HEK293 (cell line): ENCODE measurements around the gene OR4B1.

ENCODE experiments used
- CTCF ChIA-PET: fragments of 350-600 bp; formaldehyde crosslinking; extraction: SDS; loops from one replicate; lab custom pipeline; 2021; ENCODE audit warnings: antibody characterized with exemption; lab: Yijun Ruan, JAX
- POLR2A ChIA-PET: fragments of 300-600 bp; formaldehyde crosslinking; extraction: SDS; loops from one replicate; lab custom pipeline; 2020; ENCODE audit warnings: antibody characterized with exemption, inconsistent platforms; lab: Yijun Ruan, JAX
- H3K27ac ChIP-seq: fragments of 200-500 bp; sonication (Bioruptor generic); 2 replicates; pipeline ENCODE4 v1.5.1; 2014; ENCODE audit warnings: low read depth, low read length, control low read depth, inconsistent platforms; ENCODE audit errors: extremely low read depth
- H3K36me3 ChIP-seq, 2 experiments: fragments of 200-500 bp in 1 of 2; sonication (Bioruptor generic) in 1 of 2; 1 replicate in 1 of 2; 2 replicates in 1 of 2; pipeline ENCODE4 v1.5.1; 2014 to 2017; ENCODE audit warnings: inconsistent platforms in 2 of 2, low read length in 2 of 2; ENCODE audit not compliant: control insufficient read depth in 2 of 2, insufficient read depth in 1 of 2
- H3K4me1 ChIP-seq: fragments of 200-500 bp; sonication (Bioruptor generic); 2 replicates; pipeline ENCODE4 v1.5.1; 2014; ENCODE audit warnings: mild to moderate bottlenecking, low read length, inconsistent platforms; ENCODE audit not compliant: control insufficient read depth, insufficient read depth
- H3K4me3 ChIP-seq: 2 replicates; pipeline ENCODE4 v1.5.1; 2011; ENCODE audit warnings: low read depth, mild to moderate bottlenecking, control low read depth, low read length, moderate library complexity
- H3K9me3 ChIP-seq: fragments of 200-500 bp; sonication (Bioruptor generic); 2 replicates; pipeline ENCODE4 v1.5.1; 2014; ENCODE audit warnings: low read depth, low read length, inconsistent platforms; ENCODE audit not compliant: control insufficient read depth, insufficient read depth
- EGR2 ChIP-seq: fragments of 450-650 bp; formaldehyde crosslinking; IDR thresholded peaks from 2 replicates; pipeline ENCODE4 v1.5.1; 2016; ENCODE audit warnings: low read depth, missing biosample characterization, missing genetic modification characterization
- HOXD13 ChIP-seq: sonication (generic); formaldehyde crosslinking; IDR thresholded peaks from 2 replicates; pipeline ENCODE4 v1.8.0; 2022; ENCODE audit warnings: missing genetic modification reagents, borderline replicate concordance
- REPIN1 ChIP-seq: fragments of 450-650 bp; formaldehyde crosslinking; IDR thresholded peaks from 2 replicates; pipeline ENCODE4 v1.5.1; 2017; ENCODE audit warnings: missing biosample characterization, missing genetic modification characterization, low read depth
- SALL2 ChIP-seq: fragments of 450-650 bp; formaldehyde crosslinking; IDR thresholded peaks from 2 replicates; pipeline ENCODE4 v1.5.0; 2017; ENCODE audit warnings: missing biosample characterization, mild to moderate bottlenecking, missing genetic modification characterization, borderline replicate concordance
- SETDB1 ChIP-seq: IDR thresholded peaks from one replicate; pipeline ENCODE4 v1.6.1; 2017; ENCODE audit warnings: mild to moderate bottlenecking, low read length, moderate library complexity, mixed read lengths; ENCODE audit not compliant: insufficient read length
- TCF7L2 ChIP-seq: IDR thresholded peaks from 2 replicates; pipeline ENCODE4 v1.6.1; 2011; ENCODE audit warnings: low read depth, mild to moderate bottlenecking, inconsistent platforms, low read length, moderate library complexity, borderline replicate concordance
- YY1 ChIP-seq: fragments of 450-650 bp; formaldehyde crosslinking; IDR thresholded peaks from 2 replicates; pipeline ENCODE4 v1.5.1; 2018; ENCODE audit warnings: missing biosample characterization, missing genetic modification characterization
- ZBTB17 ChIP-seq: fragments of 450-650 bp; formaldehyde crosslinking; IDR thresholded peaks from 2 replicates; pipeline ENCODE4 v1.5.1; 2016; ENCODE audit warnings: missing biosample characterization, missing genetic modification characterization
- ZEB2 ChIP-seq: fragments of 450-650 bp; formaldehyde crosslinking; IDR thresholded peaks from 2 replicates; pipeline ENCODE4 v1.5.1; 2016; ENCODE audit warnings: missing biosample characterization, missing genetic modification characterization
- ZFHX2 ChIP-seq: fragments of 450-650 bp; formaldehyde crosslinking; conservative IDR thresholded peaks from 2 replicates; pipeline ENCODE4 v1.5.1; 2016; ENCODE audit warnings: missing biosample characterization, missing genetic modification characterization
- ZNF132 ChIP-seq: fragments of 450-650 bp; formaldehyde crosslinking; IDR thresholded peaks from 2 replicates; pipeline ENCODE4 v1.5.1; 2017; ENCODE audit warnings: missing biosample characterization, missing genetic modification characterization, borderline replicate concordance
- ZNF16 ChIP-seq: fragments of 450-650 bp; formaldehyde crosslinking; IDR thresholded peaks from 2 replicates; pipeline ENCODE4 v1.5.1; 2016; ENCODE audit warnings: low read depth, missing biosample characterization, missing genetic modification characterization
- ZNF2 ChIP-seq: fragments of 450-650 bp; formaldehyde crosslinking; IDR thresholded peaks from 2 replicates; pipeline ENCODE4 v1.5.1; 2016; ENCODE audit warnings: missing biosample characterization, missing genetic modification characterization
- ZNF214 ChIP-seq: fragments of 450-650 bp; formaldehyde crosslinking; IDR thresholded peaks from 2 replicates; pipeline ENCODE4 v1.5.1; 2017; ENCODE audit warnings: missing biosample characterization, mild to moderate bottlenecking, missing genetic modification characterization, borderline replicate concordance
- ZNF341 ChIP-seq: fragments of 450-650 bp; formaldehyde crosslinking; IDR thresholded peaks from 2 replicates; pipeline ENCODE4; 2016; ENCODE audit warnings: low read depth, missing biosample characterization, missing genetic modification characterization
- ZNF354C ChIP-seq: fragments of 450-650 bp; formaldehyde crosslinking; IDR thresholded peaks from 2 replicates; pipeline ENCODE4 v1.5.1; 2016; ENCODE audit warnings: missing biosample characterization, missing genetic modification characterization, low read depth, borderline replicate concordance
- ZNF391 ChIP-seq: fragments of 450-650 bp; formaldehyde crosslinking; IDR thresholded peaks from 2 replicates; pipeline ENCODE4 v1.5.1; 2016; ENCODE audit warnings: low read depth, missing biosample characterization, missing genetic modification characterization, borderline replicate concordance
- ZNF423 ChIP-seq: fragments of 450-650 bp; formaldehyde crosslinking; IDR thresholded peaks from 2 replicates; pipeline ENCODE4 v1.5.1; 2016; ENCODE audit warnings: missing biosample characterization, missing genetic modification characterization
- ZNF544 ChIP-seq: fragments of 450-650 bp; formaldehyde crosslinking; IDR thresholded peaks from 2 replicates; pipeline ENCODE4 v1.5.0; 2017; ENCODE audit warnings: missing biosample characterization, missing genetic modification characterization
- ZNF561 ChIP-seq: fragments of 450-650 bp; IDR thresholded peaks from 2 replicates; pipeline ENCODE4 v1.5.1; 2018; ENCODE audit warnings: missing biosample characterization, missing genetic modification characterization, borderline replicate concordance
- ZNF596 ChIP-seq: fragments of 450-650 bp; IDR thresholded peaks from 2 replicates; pipeline ENCODE4 v1.5.0; 2018; ENCODE audit warnings: missing biosample characterization, mild to moderate bottlenecking, missing genetic modification characterization, moderate library complexity
- ZNF645 ChIP-seq: fragments of 450-650 bp; formaldehyde crosslinking; IDR thresholded peaks from 2 replicates; pipeline ENCODE4; 2016; ENCODE audit warnings: missing biosample characterization, missing genetic modification characterization
- ZNF707 ChIP-seq: fragments of 450-650 bp; formaldehyde crosslinking; IDR thresholded peaks from 2 replicates; pipeline ENCODE4 v1.5.1; 2016; ENCODE audit warnings: missing biosample characterization, missing genetic modification characterization
- ZXDB ChIP-seq: fragments of 450-650 bp; formaldehyde crosslinking; IDR thresholded peaks from 2 replicates; pipeline ENCODE4 v1.5.1; 2016; ENCODE audit warnings: missing biosample characterization, missing genetic modification characterization
- TF ChIP-seq, protein P1 (sequence below): fragments of 450-650 bp; formaldehyde crosslinking; IDR thresholded peaks from 2 replicates; pipeline ENCODE4 v1.5.1; 2016; ENCODE audit warnings: missing biosample characterization, missing genetic modification characterization

Gene OR4B1

GRCh38 chr11:48169259-48169658 is 47.4 kb upstream of the OR4B1 start:
- peak; percentile 74 for TF ChIP-seq ZFHX2
- TF ChIP-seq REPIN1 (tag by site-specific recombination), result no peak
- no peak for TF ChIP-seq ZNF214 (tag by site-specific recombination)
- TF ChIP-seq EGR2 (tag by site-specific recombination), result peak; percentile 64; the same call in 1 of the 2 replicates
- Histone ChIP-seq H3K4me1 (no peaks in the 10 kb centered on the region), H3K4me3 (no peak overlapping the region), H3K27ac (no peak overlapping the region), H3K36me3 (peaks cover 0 to 11% of the 10 kb centered on the region in 2 experiments; a peak in 2 of 3 replicates), H3K9me3 (no peaks in the 10 kb centered on the region)
- CTCF ChIA-PET, result interaction anchor here (0.7 kb wide), 1 partner anchor 52 kb away, joined by 4 read pairs; no protein-coding TSS in a partner anchor
- POLR2A ChIA-PET, result no interaction called here

DNA sequence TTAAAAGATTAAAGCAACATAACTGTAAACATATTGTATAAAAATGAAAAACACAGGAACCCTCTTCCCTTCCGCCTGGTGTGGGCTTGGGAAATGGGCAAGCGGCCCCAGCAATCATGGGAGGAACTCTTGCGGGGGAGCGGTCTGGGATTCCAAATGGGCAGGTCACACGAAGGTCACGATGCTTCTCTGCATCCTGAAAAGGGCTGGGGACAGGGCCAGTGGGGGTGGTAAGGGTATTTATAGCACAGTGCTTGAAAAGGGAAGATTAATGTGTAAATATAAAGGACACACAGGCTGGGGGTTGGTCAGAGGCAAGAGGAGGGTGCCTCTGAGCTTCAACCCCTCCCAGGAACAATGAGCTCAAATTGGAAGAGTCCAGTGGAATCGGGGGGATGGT is 46.9 kb upstream of the OR4B1 start:
- Histone ChIP-seq H3K4me1 (no peaks in the 10 kb centered on the region), H3K36me3 (peaks cover 0 to 7% of the 10 kb centered on the region in 2 experiments; a peak in 1 of 3 replicates), H3K27ac (no peak overlapping the region), H3K9me3 (no peaks in the 10 kb centered on the region), H3K4me3 (no peak overlapping the region)
- ChIA-PET CTCF (interaction anchor here (0.7 kb wide), 1 partner anchor 52 kb away, joined by 4 read pairs; no protein-coding TSS in a partner anchor), POLR2A (no interaction called here)
- TF ChIP-seq TCF7L2 (no peak), YY1 (tag by site-specific recombination) (no peak), ZNF341 (tag by site-specific recombination) (no peak), ZNF16 (no peak), ZNF707 (tag by site-specific recombination) (no peak), ZNF561 (tag by site-specific recombination) (no peak), ZNF354C (tag by site-specific recombination) (no peak), ZNF214 (tag by site-specific recombination) (no peak)
- TF ChIP-seq, protein P1, sequence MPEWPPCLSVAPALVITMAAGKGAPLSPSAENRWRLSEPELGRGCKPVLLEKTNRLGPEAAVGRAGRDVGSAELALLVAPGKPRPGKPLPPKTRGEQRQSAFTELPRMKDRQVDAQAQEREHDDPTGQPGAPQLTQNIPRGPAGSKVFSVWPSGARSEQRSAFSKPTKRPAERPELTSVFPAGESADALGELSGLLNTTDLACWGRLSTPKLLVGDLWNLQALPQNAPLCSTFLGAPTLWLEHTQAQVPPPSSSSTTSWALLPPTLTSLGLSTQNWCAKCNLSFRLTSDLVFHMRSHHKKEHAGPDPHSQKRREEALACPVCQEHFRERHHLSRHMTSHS (tag by site-specific recombination), result no peak

DNA sequence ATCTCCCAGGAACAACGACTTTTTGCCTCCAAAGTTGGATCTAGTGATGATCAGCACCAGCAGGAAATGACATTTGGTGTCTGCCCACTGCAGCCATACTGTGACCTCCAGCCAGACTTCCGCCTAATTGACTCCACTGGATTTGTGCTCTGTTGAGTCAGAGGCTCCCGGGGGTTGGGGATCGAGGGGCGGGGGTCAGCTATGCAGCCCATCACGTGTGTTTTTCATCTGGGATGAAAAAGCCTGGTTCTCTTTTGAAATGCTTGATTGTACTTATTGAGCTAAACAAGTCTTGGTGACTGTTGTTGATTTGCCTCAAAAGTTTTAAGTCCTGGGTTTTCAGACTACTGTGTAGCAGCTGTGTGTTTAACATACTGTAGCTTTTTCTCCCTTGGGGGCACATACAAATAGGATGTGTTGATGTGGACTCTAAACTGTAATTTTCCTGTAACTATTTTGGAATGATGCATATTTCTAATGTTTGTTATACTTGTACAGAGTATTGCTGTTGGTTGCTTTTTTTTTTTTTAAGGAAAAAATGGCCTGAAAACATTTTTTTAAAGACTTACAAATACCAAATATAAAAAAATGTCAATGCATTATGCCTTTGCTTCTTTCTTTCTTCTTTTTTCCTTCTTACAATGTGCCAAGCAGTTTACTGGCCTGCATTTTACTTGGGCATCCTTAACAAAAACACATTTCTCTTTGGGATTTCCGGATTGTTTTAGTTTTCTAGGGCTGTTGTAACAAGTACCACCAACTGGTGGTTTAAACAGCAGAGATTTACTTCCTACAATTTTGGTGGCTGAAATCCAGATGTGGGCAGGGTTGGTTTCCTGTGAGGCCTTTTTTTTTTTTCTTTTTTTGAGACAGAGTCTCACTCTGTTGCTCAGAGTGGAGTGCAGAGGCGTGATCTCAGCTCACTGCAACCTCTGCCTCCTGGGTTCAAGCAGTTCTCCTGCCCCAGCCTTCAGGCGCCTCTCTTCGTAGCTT is 46.1 kb upstream of the OR4B1 start:
- ChIA-PET CTCF (interaction anchor here (0.6 to 1.3 kb wide), 3 partner anchors 9 to 1355 kb away, joined by 3 to 8 read pairs (median 4); no protein-coding TSS in a partner anchor), POLR2A (no interaction called here)
- no peak for TF ChIP-seq ZNF544
- no peak for TF ChIP-seq ZNF2 (tag by site-specific recombination)
- H3K4me1 ChIP-seq, result no peaks in the 10 kb centered on the region
- H3K4me3 ChIP-seq, result no peak overlapping the region
- H3K27ac ChIP-seq, result no peak overlapping the region
- H3K9me3 ChIP-seq, result no peaks in the 10 kb centered on the region
- H3K36me3 ChIP-seq, result no peaks in the 10 kb centered on the region

DNA sequence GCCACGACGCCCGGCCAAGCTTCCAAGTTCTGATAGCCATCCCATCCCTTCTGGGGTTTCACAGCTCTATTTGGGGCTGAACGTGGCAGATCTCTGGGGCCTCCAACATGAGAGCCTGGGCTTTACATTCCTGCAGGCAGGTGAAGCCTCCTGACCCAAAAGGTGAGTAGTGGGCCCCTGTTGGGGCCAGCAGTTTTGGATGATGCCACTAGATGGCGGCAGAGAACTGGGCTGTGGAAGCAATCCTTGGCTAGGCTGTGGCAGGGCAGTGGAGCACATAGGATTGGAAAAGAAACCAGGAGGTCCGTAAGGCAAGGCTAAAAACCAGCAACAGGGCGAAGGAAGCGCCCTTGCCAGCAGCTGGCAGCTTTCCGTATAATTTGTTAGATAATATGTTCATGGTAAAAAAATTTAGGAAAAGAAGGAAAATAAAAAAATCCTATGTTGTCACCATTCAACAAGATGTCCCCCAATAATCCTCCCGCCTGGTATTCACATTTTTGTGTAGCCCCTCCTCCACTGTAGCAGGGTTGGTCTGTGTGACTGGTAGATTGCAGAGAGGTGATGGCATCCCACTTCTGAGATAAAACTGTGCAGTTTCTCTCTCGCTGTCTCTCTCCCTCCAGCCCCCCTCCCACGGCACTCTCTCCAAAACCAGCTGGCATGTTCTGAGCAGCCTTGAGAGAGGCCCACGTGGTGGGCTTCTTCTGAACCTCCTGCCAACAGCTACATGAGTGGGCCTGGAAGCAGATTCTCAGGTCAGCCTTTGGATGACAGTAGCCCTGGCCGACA is 43.6 kb upstream of the OR4B1 start:
- Histone ChIP-seq H3K4me3 (no peak overlapping the region), H3K4me1 (no peaks in the 10 kb centered on the region), H3K36me3 (no peaks in the 10 kb centered on the region), H3K9me3 (no peaks in the 10 kb centered on the region), H3K27ac (no peak overlapping the region)
- CTCF ChIA-PET, result interaction anchor here (0.5 to 1.8 kb wide), 18 partner anchors 8 to 1248 kb away, joined by 3 to 7 read pairs (median 4); no protein-coding TSS in a partner anchor
- POLR2A ChIA-PET, result no interaction called here
- TF ChIP-seq ZBTB17 (no peak), SALL2 (no peak), ZEB2 (0 out of 2 replicates have a peak, but pooled peaks have one; percentile 24), SETDB1 (no peak), ZNF391 (tag by site-specific recombination) (no peak), ZNF132 (no peak), ZNF423 (tag by site-specific recombination) (no peak), ZNF596 (tag by site-specific recombination) (no peak), ZNF645 (tag by site-specific recombination) (no peak), HOXD13 (CRISPR knock-in tag) (no peak), ZXDB (tag by site-specific recombination) (no peak)
